Breast epithelium (tissue), 3 donors: ENCODE data around the gene CACNA2D1.

Experiments
- POLR2A ChIP-seq: fragments of 450-650 bp; IDR thresholded peaks from one replicate; pipeline ENCODE4 v1.6.1; 2016; ENCODE audit warnings: antibody characterized with exemption, mild to moderate bottlenecking, moderate library complexity
- POLR2AphosphoS5 ChIP-seq, 3 donors: sonication (generic); formaldehyde crosslinking; IDR thresholded peaks; one replicate each; pipeline ENCODE4 v1.6.1; 2017; ENCODE audit warnings: antibody characterized with exemption in 3 of 3
- TF ChIP-seq, protein P1 (sequence below), 3 donors: fragments of 450-650 bp; IDR thresholded peaks; one replicate each; pipeline ENCODE4 v1.5.1; 2016 to 2017; ENCODE audit warnings: antibody characterized with exemption in 3 of 3, mild to moderate bottlenecking in 3 of 3, moderate library complexity in 3 of 3

DNA sequence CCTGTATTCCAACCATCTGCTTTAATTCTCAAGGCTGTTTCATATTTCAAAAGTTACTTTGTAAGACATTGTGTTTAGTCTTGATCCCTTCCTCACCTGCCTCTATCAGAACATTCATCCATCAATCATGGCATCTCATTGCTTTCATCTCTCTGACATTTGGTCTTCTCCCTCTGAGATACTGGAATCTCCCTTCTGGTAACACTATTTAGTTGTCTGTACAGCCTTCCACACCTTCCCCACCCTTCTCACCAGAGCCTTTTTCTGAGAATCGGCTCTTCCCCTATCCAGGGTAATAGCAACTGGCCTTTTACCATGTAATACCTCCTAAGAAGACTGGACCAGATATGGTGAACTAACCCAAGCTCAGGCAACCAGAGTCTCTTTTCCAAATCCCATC lies 10.1 kb downstream of the CACNA2D1 start:
- TF ChIP-seq, protein P1, sequence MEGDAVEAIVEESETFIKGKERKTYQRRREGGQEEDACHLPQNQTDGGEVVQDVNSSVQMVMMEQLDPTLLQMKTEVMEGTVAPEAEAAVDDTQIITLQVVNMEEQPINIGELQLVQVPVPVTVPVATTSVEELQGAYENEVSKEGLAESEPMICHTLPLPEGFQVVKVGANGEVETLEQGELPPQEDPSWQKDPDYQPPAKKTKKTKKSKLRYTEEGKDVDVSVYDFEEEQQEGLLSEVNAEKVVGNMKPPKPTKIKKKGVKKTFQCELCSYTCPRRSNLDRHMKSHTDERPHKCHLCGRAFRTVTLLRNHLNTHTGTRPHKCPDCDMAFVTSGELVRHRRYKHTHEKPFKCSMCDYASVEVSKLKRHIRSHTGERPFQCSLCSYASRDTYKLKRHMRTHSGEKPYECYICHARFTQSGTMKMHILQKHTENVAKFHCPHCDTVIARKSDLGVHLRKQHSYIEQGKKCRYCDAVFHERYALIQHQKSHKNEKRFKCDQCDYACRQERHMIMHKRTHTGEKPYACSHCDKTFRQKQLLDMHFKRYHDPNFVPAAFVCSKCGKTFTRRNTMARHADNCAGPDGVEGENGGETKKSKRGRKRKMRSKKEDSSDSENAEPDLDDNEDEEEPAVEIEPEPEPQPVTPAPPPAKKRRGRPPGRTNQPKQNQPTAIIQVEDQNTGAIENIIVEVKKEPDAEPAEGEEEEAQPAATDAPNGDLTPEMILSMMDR (IDR thresholded peaks at IDR 0.05), result no peak
- TF ChIP-seq POLR2AphosphoS5 (IDR thresholded peaks at IDR 0.05) (no peak), POLR2A (no peak)
